G401.6 (cell line): Measurements from ENCODE around the gene GPR132.

Experiments used
- FAIRE-seq: peaks from 2 replicates; lab custom pipeline; 2012; peaks lifted over from hg19 to GRCh38; lab: Jason Lieb, UNC

The GPR132 gene

GRCh38 chr14:105061428-105062047 is 3.7 kb downstream of the GPR132 start:
- FAIRE-seq: no peak

- no peak for FAIRE-seq
These were observed 4.3 kb downstream of the GPR132 start for GRCh38 chr14:105060751-105061427.

- no peak for FAIRE-seq
These were observed 5.2 kb downstream of the GPR132 start for GRCh38 chr14:105059925-105060565.

- no peak for FAIRE-seq
These were observed 6.0 kb downstream of the GPR132 start for GRCh38 chr14:105059035-105059924.

- no peak for FAIRE-seq
These were observed 6.7 kb downstream of the GPR132 start for GRCh38 chr14:105058521-105059034.

GRCh38 chr14:105056303-105056831 is 8.9 kb downstream of the GPR132 start:
- no peak for FAIRE-seq

- FAIRE-seq: no peak
These were observed 9.4 kb downstream of the GPR132 start for GRCh38 chr14:105055736-105056302.

- FAIRE-seq: no peak
These were observed 9.9 kb downstream of the GPR132 start for GRCh38 chr14:105055334-105055733.

GRCh38 chr14:105053996-105054395 is 11.2 kb downstream of the GPR132 start:
- no peak for FAIRE-seq

GRCh38 chr14:105053421-105053820 is 11.8 kb downstream of the GPR132 start:
- FAIRE-seq: no peak

- no peak for FAIRE-seq
These were observed 13.1 kb downstream of the GPR132 start for GRCh38 chr14:105052110-105052458.

GRCh38 chr14:105051182-105052109 is 13.8 kb downstream of the GPR132 start:
- FAIRE-seq: no peak

- FAIRE-seq: no peak
These were observed 14.7 kb downstream of the GPR132 start for GRCh38 chr14:105050551-105050897.

- no peak for FAIRE-seq
These were observed 15.3 kb downstream of the GPR132 start for GRCh38 chr14:105049753-105050550.

GRCh38 chr14:105047283-105048016 is 17.8 kb downstream of the GPR132 start:
- no peak for FAIRE-seq

- FAIRE-seq: no peak
These were observed 18.3 kb downstream of the GPR132 start for GRCh38 chr14:105046891-105047282.

- peak; percentile 37 for FAIRE-seq
These were observed 19.4 kb downstream of the GPR132 start for GRCh38 chr14:105045710-105046326.

- FAIRE-seq: no peak
These were observed 21.6 kb downstream of the GPR132 start for GRCh38 chr14:105043641-105044040.

GRCh38 chr14:105042813-105043212 is 22.4 kb downstream of the GPR132 start:
- no peak for FAIRE-seq
